GM10847 (cell line): ENCODE measurements around the gene MYL10.

Source experiments
- POLR2A ChIP-seq: IDR thresholded peaks from 2 replicates; pipeline ENCODE4 v1.6.1; 2011; ENCODE audit not compliant: insufficient read length; ENCODE audit errors: extremely low read depth

The MYL10 gene

DNA sequence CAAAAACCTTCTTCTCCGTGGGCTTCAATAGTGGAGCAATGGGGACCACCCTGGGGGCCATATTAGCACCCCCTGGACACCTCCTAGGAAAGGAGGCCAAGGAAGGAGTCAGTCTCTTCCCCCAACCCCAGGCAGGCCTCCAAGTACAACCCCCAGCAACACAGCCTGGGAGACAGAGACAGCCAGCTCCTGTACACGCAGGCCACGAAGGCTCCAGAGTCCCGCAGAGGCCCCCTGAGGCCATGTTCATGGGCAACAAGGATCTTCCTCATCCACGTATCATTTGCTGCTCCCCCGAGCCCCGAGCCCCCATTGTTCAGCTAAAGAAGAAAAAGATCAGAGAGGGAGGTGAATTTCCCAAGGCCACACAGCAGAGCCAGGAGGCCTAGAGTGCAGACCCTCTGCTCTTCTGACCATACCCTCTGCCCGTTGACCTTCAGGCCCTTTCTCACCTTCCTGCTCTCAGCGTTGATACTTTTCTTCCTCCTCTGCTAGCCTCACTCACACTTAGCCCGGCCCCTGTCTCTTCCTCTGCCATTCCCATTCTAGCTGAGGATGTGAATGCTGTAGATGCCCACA is 35.9 kb upstream of the MYL10 start:
- no peak for TF ChIP-seq POLR2A

DNA sequence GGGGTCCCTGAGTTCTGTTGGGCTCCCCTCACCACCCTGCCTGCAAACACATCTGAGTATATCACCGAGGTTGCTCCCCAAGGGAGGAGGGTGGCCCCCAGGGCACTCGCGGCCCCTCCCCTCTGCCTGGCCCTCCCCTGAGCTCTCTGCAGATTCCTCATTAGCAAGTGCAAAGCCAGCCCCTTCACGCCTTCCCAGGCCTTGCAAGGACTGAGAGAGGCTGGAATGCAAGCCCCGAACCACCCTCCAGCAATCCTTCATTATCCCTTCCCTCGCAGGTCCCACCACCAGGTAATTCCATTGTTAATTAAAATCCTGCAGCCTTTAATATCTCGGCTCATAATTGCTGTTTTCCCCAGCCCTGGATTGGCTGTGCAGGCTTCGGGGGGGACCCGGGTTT is 35.3 kb upstream of the MYL10 start:
- no peak for TF ChIP-seq POLR2A

DNA sequence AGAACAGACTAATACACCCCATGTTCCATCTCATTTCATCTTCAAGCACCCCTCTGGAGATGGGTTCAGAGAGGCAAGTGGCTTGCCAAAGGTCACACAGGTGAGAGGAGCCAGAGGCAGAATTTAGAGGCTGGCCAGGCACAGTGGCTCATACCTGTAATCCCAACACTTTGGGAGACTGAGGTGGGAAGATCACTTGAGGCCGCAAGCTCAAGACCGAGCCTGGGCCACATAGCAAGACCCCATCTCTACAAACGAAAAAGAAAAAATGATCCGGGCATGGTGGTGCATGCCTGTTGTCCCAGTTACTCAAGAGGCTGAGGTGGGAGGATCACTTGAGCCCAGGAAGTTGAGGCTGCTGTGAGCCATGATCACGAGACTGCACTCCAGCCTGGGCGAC is 34.7 kb upstream of the MYL10 start:
- no peak for TF ChIP-seq POLR2A

DNA sequence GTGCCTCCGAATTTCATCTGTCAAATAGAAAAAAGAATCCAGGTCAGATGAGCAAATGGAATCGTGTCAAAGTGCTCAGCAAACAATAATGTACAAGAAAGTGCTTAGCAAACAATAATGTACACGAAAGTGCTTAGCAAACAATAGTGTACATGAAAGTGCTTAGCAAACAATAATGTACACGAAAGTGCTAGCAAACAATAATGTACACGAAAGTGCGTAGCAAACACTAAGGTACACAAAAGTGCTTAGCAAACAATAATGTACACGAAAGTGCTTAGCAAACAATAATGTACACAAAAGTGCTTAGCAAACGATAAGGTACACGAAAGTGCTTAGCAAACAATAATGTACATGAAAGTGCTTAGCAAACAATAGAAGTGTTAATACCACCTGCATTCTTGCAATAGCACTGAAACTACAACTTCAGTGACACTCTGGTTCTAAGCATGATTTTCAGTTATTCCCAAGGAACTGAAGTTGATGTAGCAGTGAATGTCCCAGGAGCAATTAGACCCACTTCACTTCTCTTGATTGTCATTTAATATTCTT is 33.4 kb upstream of the MYL10 start:
- TF ChIP-seq POLR2A: no peak

DNA sequence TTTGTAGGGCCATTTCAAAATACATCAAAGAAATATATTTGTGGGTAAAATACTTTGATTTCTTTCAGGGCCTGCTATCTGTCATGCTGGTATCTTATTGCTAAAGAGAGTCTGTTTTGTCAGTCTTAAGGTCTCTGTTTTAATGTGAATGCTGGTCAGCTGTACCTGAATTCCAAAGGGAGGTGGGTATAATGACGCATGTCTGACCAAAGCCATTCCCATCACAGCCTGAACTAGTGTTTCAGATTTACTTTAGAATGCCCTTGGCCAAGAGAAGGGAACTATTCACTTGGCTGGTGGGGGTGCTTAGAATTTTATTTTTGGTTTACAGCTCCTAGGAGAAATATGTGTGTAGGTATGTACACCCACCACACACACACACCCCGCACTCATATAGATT is 30.6 kb upstream of the MYL10 start:
- TF ChIP-seq POLR2A: no peak

DNA sequence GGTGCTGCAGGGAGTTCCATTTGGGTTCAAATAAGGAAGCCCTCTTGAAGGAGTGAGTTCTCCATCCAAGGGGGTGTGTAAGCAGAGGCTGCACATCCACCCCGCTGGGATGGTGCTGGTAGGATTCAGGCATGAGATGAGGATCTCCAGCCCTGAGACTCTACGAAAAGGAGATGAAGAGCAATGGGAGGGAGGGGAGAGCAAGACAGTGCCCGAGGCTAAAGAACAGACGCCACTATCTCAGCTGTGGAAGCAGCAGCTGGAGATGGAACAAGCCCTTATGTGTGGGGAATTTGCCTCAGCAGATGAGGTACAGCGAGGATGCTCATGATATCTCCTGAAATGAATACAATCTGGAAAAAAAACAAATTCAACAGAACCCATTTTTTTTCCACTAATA is 28.1 kb upstream of the MYL10 start:
- no peak for TF ChIP-seq POLR2A

DNA sequence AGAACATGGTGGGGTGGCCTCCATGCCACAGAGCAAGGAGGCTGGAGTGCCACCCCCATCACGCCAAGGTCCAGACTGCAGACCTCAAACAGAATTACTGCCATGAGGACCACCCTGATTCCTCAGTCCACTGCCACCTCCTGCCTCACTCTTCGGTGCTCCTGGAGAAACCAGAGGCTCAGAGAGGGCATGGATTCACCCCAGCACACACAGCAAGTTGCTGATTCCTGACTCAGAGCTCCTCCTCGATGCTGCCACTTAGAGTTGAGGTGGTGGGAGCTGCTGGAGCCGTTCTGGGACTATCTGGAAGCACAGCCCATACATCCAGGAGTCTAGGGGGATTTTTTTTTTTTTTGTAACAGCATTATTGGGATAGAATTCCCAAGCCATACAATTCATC is 22.0 kb upstream of the MYL10 start:
- TF ChIP-seq POLR2A: no peak

DNA sequence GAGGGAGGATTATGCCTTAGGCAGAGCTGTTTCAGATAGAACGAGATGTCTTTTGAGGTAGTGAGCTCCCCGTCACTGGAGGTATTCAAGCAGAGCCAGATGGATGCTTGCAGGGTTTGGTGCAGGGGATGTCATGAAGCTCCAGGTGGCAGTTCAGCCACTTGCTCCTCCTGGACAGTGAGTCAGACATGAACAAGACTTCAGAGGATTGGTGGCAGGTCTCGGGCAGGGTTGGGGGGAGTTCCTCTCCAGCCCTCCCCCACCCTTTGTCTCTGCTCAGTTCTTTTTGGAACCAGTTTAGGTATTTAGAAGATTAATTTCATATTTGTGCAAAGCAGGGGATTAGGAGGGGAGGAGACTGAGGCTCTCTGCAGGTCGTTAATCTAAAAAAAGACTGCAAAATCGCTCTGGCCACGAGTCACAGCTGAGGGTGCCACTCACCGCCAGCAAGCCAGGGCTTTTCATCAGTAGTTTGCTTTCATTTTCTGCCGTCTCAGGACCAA is 21.5 kb upstream of the MYL10 start:
- TF ChIP-seq POLR2A: no peak

DNA sequence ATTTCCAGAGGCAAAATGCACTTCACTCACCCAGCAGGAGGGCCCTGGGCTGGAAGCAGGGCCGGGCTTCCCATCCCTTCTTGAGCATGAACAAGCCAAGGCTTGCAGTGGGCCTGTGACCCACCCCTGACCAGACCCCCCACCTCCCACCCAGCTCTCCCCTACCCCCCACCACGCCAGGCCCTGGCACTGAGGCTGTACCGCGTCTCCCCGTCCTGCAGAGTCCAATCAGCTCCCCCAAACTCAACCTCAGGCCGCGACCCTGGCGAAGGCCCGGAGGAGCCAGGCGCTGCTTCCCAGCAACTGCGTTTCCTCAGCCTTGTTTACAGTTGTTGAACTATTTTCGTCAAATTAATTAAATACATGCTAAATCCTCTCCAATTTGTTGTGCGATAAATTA is 16.9 kb upstream of the MYL10 start:
- no peak for TF ChIP-seq POLR2A

DNA sequence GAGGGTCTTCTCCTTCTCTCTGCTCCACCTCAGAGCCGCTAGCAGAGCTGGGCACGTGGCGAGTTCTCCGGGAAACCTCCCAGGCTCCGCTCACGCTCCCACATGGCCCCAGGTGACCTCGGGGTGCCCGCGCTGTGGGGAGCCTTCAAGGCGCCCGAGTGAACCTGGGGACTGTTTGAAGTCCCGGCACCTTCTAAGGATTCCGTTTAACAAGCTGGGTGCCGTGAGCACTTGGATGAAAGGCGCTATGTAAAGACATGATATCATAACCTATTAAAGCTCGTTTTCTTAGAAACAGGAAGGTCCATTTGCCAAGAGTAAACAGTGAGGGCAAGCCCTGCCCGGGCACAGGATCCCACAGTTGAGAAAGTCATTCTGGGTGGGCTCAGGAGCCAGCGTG is 15.8 kb upstream of the MYL10 start:
- no peak for TF ChIP-seq POLR2A

DNA sequence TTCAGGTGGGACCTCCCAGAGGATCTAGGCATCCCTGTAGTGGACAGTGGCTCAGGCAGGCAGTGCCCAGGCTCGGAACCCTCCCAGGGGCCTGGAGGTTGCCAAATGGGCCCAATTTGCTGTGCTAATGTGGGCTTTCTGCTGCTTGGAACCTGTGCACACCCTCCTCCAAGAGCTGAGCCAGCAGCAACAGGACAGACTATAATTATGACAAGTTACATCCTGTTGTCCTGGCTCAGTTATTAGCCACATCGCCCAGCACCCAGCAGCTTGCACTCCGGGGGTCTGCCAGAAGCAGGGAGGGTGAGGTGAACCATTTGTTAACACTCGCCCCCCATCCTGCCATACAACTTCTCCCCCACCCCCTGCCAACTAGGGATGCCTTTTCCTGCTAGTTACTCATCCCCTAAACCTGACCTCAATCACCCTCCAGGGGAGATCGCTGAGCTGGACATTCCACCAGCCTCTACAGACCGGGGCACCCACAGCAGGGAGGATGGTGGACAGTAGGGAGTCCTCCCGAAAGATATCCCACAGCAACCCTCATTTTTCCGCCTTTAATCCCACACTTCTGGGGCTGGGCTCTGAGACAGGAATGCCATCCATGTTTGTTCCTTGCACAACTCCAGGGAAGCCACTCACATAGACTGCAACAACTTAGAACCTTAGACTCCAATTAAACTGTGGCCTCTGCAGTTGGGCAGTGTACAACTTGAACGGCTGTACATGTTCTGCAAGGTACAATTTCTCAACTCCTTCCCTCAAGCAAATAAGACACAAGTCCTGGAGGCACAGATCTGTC is 7.9 kb upstream of the MYL10 start:
- TF ChIP-seq POLR2A: no peak

DNA sequence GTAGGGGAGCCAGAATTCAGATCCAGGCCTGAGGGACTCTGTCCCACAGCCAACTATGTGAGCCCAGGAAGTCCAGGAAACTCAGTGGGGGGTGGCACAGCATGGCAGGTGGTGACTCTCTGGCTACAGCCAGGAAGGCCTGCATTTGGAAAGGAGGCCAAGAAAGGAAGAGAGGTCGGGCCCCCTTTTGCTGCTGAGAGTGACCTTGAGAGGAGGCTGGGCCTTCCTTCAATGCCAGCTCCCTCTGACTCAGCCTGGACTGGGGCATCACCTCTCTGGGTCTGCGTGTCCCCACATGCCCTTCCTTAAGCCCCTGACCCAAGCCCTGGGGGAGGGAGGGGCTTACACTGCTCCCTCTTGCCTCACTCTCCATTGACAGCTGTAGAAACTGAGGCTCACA is 6.4 kb upstream of the MYL10 start:
- no peak for TF ChIP-seq POLR2A

DNA sequence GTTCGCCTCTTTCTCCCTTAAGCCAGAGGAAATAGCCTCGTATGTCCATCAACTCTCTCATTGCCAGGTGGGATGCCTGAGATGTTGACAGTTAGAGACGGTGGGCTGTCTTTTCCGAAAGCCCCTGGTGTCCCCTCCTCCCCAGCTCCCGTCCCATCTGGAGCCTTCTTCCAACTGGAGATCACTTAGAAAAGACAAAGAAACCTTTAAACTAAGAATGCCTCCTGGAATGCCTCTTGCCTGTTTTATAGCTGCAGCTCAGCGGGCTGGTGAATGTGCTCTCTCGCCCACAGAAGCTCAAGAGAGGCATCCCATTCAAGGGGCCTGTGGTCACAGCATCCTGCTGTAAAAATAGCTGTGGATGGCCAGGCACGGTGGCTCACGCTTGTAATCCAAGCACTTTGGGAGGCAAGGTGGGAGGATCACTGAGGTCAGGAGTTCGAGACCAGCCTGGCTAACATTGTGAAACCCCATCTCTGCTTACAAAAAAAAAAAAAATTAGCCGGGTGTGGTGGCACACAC is 5.2 kb upstream of the MYL10 start:
- no peak for TF ChIP-seq POLR2A

DNA sequence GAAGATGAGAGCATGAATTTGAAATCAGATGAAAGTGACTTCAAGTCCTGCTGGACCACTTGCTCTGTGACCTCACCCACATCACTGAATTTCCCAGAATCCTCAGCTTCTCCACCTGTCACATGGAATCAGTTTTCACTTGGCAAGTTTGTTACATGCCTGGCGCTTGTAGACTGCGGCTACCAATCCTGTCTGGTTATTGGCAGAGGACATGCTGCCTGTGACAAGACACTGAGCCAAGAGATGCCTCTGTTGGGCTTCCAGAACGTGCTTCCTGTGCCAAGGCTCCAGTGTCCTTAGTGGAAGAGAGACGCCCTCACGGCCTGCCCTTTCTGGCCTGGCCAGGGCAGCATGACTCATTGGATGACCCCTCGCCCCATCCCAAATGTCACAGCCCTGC is 4.4 kb upstream of the MYL10 start:
- TF ChIP-seq POLR2A: no peak

DNA sequence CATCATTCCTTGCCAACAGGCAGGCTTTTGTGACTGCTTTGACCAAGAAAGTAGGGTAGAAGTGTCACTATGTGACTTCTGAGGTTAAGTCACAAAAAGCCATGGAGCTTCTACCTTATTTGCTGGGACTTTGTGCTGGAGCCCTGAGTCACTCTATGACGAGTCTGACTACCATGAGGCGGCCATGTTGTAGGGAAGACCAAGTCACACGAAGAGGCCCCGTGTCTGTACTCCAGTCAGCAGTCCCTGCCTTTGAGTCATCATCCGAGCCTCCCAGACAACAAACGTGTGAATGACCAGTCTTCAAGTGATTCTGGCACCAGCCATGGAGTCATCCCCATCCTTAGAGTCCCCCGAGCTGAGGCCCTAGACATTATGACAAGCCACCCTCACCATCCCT is 3.5 kb upstream of the MYL10 start:
- no peak for TF ChIP-seq POLR2A

DNA sequence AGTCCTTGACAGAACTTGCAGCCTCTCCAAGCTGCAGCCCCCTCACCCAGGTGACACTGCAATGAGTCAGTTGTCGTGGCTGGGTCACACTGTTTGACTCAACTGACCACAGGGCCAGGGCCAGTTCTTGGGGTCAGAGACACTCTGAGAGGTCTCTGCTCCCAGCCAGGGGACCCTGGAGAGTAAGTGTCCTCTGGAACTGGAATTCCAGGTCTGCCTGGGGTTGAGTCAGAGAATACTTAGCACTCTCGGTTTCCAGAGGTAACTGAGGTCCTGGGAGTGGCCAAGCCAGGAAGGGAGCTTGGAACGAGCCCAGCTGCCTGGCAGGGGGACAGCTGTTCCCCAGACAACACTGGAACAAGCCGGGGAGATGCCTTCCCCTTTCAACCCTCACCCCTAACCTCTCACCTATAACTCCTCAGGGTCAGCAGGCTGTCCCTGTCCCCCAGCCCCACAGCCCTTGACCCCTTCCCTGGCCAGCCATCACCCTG is 2.2 kb upstream of the MYL10 start:
- no peak for TF ChIP-seq POLR2A
